HepG2 (cell line): ENCODE data around the gene ATP6V0D1. TPM values are rescaled to one million over a fixed set of nuclear protein-coding genes. Genes with fewer than 3 reads are reported as not detected.

Source experiments
- DMAP1 ChIP-seq: IDR thresholded peaks from 2 replicates; pipeline ENCODE4 v1.6.1; 2016
- EHMT2 ChIP-seq: fragments of 200-600 bp; sonication (generic); IDR thresholded peaks from 2 replicates; pipeline ENCODE4 v1.7.0; 2017; ENCODE audit warnings: antibody characterized with exemption, low read depth, low read length, borderline replicate concordance
- ELF3 ChIP-seq: IDR thresholded peaks from 2 replicates; pipeline ENCODE4 v1.6.1; 2016; ENCODE audit warnings: missing genetic modification reagents, missing compliant biosample characterization
- FOSL2 ChIP-seq: sonication (generic); formaldehyde crosslinking; IDR thresholded peaks from 2 replicates; pipeline ENCODE4 v1.4.0; 2020; ENCODE audit warnings: missing genetic modification reagents
- FOXA3 ChIP-seq: IDR thresholded peaks from 2 replicates; pipeline ENCODE4 v1.6.1; 2016; ENCODE audit warnings: missing genetic modification reagents, missing compliant biosample characterization
- GLI4 ChIP-seq: sonication (generic); formaldehyde crosslinking; IDR thresholded peaks from 2 replicates; pipeline ENCODE4 v1.5.1; 2020; ENCODE audit warnings: missing genetic modification reagents, mild to moderate bottlenecking, moderate library complexity, borderline replicate concordance
- HMGA1 ChIP-seq: sonication (generic); formaldehyde crosslinking; conservative IDR thresholded peaks from 2 replicates; pipeline ENCODE4 v1.4.0; 2020; ENCODE audit warnings: missing genetic modification reagents
- MAFK ChIP-seq, 2 experiments: IDR thresholded peaks in 1 of 2; conservative IDR thresholded peaks in 1 of 2; 2 replicates each; pipeline ENCODE4 v1.6.1; 2011; ENCODE audit warnings: improper control_type of control experiment in 2 of 2, low read length in 2 of 2
- MEIS2 ChIP-seq: sonication (generic); formaldehyde crosslinking; IDR thresholded peaks from 2 replicates; pipeline ENCODE4 v1.9.0; 2021; ENCODE audit warnings: mild to moderate bottlenecking, missing genetic modification reagents
- MIER3 ChIP-seq: IDR thresholded peaks from 2 replicates; pipeline ENCODE4 v1.6.1; 2016; ENCODE audit warnings: missing compliant biosample characterization, borderline replicate concordance
- MLLT10 ChIP-seq: sonication (generic); formaldehyde crosslinking; IDR thresholded peaks from 2 replicates; pipeline ENCODE4 v1.4.0; 2020; ENCODE audit warnings: missing genetic modification reagents
- TBP ChIP-seq: sonication (generic); formaldehyde crosslinking; IDR thresholded peaks from 2 replicates; pipeline ENCODE4 v1.5.0; 2020; ENCODE audit warnings: missing genetic modification reagents
- ZFYVE20 ChIP-seq: sonication (generic); formaldehyde crosslinking; IDR thresholded peaks from 2 replicates; pipeline ENCODE4 v1.8.0; 2023; ENCODE audit warnings: low read depth, mild to moderate bottlenecking, moderate library complexity, missing genetic modification reagents, borderline replicate concordance
- ZNF20 ChIP-seq: sonication (generic); formaldehyde crosslinking; IDR thresholded peaks from 2 replicates; pipeline ENCODE4 v1.4.0; 2020; ENCODE audit warnings: mild to moderate bottlenecking, moderate library complexity, missing genetic modification reagents
- ZNF343 ChIP-seq: sonication (generic); formaldehyde crosslinking; IDR thresholded peaks from 2 replicates; pipeline ENCODE4 v1.4.0; 2020; ENCODE audit warnings: mild to moderate bottlenecking, missing genetic modification reagents
- ZNF543 ChIP-seq: sonication (generic); formaldehyde crosslinking; IDR thresholded peaks from 2 replicates; pipeline ENCODE4 v1.4.0; 2020; ENCODE audit warnings: mild to moderate bottlenecking, missing genetic modification reagents
- ZNF550 ChIP-seq: sonication (generic); formaldehyde crosslinking; IDR thresholded peaks from 2 replicates; pipeline ENCODE4 v1.4.0; 2020; ENCODE audit warnings: mild to moderate bottlenecking, missing genetic modification reagents, borderline replicate concordance
- ZNF7 ChIP-seq: IDR thresholded peaks from 2 replicates; pipeline ENCODE4 v1.6.1; 2016; ENCODE audit warnings: missing biosample characterization, missing genetic modification reagents
- polyA plus RNA-seq, 8 experiments: library from polyadenylated mRNA; depleted of rRNA in 3 of 8; stranded (reverse) in 7 of 8; unstranded in 1 of 8; fragments of >200 nt; fragmentation: Illumina TruSeq in 4 of 8; extraction: Trizol in 4 of 8; gene quantifications; 2 replicates each; pipeline versions ENCODE4 v1.2.1 to v1.2.3, GENCODE V29; 2011 to 2016; ENCODE audit warnings: low read depth in 4 of 8, missing spikeins in 1 of 8, mixed read lengths in 1 of 8; ENCODE audit not compliant: insufficient read depth in 1 of 8
- total RNA-seq, 5 experiments: library from RNA; depleted of rRNA; stranded (reverse); fragments of >200 nt; fragmentation: Illumina TruSeq; extraction: Trizol; gene quantifications; 2 replicates each; pipeline ENCODE4 v1.2.3, GENCODE V29; 2016; ENCODE audit warnings: low read depth in 1 of 5
- TF ChIP-seq, protein P1 (sequence below): sonication (generic); formaldehyde crosslinking; IDR thresholded peaks from 2 replicates; pipeline ENCODE4 v1.4.0; 2020; ENCODE audit warnings: missing genetic modification reagents, mild to moderate bottlenecking, borderline replicate concordance
- TF ChIP-seq, protein P2 (sequence below): sonication (generic); formaldehyde crosslinking; IDR thresholded peaks from 2 replicates; pipeline ENCODE4 v1.8.0; 2022; ENCODE audit warnings: mild to moderate bottlenecking, missing genetic modification reagents, borderline replicate concordance
- TF ChIP-seq, protein P3 (sequence below): sonication (generic); formaldehyde crosslinking; IDR thresholded peaks from 2 replicates; pipeline ENCODE4 v1.4.0; 2020; ENCODE audit warnings: mild to moderate bottlenecking, low read depth, missing genetic modification reagents
- TF ChIP-seq, protein P4 (sequence below): sonication (generic); formaldehyde crosslinking; IDR thresholded peaks from 2 replicates; pipeline ENCODE4 v1.5.1; 2020; ENCODE audit warnings: mild to moderate bottlenecking, missing genetic modification reagents

ATP6V0D1 gene
- total and polyA plus RNA-seq, 2 of the 13 experiments (the other 11 are each of a cell fraction or from before 2014, with no cell fraction given), result 51.1 to 61.3 TPM

DNA sequence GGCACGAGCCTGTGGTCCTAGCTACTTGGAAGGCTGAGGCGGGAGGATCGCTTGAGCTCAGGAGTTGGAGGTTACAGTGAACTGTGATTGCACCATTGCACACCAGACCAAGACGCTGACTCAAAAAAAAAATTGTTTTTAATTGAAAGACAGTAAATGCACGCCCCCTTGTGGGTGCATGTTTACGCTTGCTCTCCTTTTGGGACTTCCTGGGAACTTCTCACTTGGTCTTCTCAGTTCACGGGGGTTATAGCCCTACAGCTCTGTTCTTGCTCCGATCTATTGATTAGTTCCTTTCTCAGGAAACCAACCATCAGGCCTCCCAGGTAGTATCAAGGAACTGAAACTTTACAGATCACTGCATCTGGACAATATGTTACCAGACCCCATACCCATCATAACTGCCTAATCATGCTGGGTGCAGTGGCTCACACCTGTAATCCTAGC lies 33.4 kb upstream of the ATP6V0D1 start (continued):
- TF ChIP-seq, protein P1, sequence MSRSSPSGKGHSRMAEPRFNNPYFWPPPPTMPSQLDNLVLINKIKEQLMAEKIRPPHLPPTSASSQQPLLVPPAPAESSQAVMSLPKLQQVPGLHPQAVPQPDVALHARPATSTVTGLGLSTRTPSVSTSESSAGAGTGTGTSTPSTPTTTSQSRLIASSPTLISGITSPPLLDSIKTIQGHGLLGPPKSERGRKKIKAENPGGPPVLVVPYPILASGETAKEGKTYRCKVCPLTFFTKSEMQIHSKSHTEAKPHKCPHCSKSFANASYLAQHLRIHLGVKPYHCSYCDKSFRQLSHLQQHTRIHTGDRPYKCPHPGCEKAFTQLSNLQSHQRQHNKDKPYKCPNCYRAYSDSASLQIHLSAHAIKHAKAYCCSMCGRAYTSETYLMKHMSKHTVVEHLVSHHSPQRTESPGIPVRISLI (CRISPR knock-in tag), result peak; percentile 95
- TF ChIP-seq ZFYVE20 (CRISPR knock-in tag) (no peak), ZNF343 (CRISPR knock-in tag) (no peak), EHMT2 (no peak), FOSL2 (CRISPR knock-in tag) (no peak), FOXA3 (CRISPR knock-in tag) (peak; percentile 47), ELF3 (CRISPR knock-in tag) (0 out of 2 replicates have a peak, but pooled peaks have one; percentile 38), HMGA1 (CRISPR knock-in tag) (no peak), ZNF20 (CRISPR knock-in tag) (no peak), GLI4 (CRISPR knock-in tag) (no peak), TBP (0 out of 2 replicates have a peak, but pooled peaks have one; percentile 16), ZNF550 (CRISPR knock-in tag) (no peak), ZNF543 (CRISPR knock-in tag) (no peak), ZNF7 (CRISPR knock-in tag) (no peak), MIER3 (0 out of 2 replicates have a peak, but pooled peaks have one; percentile 17), MAFK (conservative IDR thresholded peaks at IDR 0.05 in 1 of 2, IDR thresholded peaks at IDR 0.05 in 1 of 2; ENCODE audit: low read length in 2 of 2) (peak in 1 of 2 experiments; percentile 31; a peak in 1 of 4 replicates), MEIS2 (CRISPR knock-in tag) (0 out of 2 replicates have a peak, but pooled peaks have one; percentile 19), MLLT10 (no peak), DMAP1 (CRISPR knock-in tag) (0 out of 2 replicates have a peak, but pooled peaks have one; percentile 19)
- TF ChIP-seq, protein P2, sequence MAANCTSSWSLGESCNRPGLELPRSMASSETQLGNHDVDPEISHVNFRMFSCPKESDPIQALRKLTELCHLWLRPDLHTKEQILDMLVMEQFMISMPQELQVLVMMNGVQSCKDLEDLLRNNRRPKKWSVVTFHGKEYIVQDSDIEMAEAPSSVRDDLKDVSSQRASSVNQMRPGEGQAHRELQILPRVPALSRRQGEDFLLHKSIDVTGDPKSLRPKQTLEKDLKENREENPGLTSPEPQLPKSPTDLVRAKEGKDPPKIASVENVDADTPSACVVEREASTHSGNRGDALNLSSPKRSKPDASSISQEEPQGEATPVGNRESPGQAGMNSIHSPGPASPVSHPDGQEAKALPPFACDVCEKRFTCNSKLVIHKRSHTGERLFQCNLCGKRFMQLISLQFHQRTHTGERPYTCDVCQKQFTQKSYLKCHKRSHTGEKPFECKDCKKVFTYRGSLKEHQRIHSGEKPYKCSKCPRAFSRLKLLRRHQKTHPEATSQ, result no peak
- TF ChIP-seq, protein P3, sequence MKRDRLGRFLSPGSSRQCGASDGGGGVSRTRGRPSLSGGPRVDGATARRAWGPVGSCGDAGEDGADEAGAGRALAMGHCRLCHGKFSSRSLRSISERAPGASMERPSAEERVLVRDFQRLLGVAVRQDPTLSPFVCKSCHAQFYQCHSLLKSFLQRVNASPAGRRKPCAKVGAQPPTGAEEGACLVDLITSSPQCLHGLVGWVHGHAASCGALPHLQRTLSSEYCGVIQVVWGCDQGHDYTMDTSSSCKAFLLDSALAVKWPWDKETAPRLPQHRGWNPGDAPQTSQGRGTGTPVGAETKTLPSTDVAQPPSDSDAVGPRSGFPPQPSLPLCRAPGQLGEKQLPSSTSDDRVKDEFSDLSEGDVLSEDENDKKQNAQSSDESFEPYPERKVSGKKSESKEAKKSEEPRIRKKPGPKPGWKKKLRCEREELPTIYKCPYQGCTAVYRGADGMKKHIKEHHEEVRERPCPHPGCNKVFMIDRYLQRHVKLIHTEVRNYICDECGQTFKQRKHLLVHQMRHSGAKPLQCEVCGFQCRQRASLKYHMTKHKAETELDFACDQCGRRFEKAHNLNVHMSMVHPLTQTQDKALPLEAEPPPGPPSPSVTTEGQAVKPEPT (CRISPR knock-in tag), result no peak
- TF ChIP-seq, protein P4, sequence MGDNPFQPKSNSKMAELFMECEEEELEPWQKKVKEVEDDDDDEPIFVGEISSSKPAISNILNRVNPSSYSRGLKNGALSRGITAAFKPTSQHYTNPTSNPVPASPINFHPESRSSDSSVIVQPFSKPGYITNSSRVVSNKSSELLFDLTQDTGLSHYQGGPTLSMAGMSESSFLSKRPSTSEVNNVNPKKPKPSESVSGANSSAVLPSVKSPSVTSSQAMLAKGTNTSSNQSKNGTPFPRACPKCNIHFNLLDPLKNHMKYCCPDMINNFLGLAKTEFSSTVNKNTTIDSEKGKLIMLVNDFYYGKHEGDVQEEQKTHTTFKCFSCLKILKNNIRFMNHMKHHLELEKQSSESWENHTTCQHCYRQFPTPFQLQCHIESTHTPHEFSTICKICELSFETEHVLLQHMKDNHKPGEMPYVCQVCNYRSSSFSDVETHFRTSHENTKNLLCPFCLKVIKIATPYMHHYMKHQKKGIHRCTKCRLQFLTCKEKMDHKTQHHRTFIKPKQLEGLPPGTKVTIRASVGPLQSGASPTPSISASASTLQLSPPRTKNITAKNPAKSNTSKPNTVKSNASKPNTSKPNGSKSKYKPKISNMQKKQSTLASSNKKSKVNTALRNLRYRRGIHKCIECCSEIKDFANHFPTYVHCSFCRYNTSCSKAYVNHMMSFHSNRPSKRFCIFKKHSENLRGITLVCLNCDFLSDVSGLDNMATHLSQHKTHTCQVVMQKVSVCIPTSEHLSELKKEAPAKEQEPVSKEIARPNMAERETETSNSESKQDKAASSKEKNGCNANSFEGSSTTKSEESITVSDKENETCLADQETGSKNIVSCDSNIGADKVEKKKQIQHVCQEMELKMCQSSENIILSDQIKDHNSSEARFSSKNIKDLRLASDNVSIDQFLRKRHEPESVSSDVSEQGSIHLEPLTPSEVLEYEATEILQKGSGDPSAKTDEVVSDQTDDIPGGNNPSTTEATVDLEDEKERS (CRISPR knock-in tag), result 0 out of 2 replicates have a peak, but pooled peaks have one; percentile 27
